SU-DHL-6 (cell line): ENCODE data around the gene KIFC3.

ENCODE experiments used
- CTCF ChIP-seq: fragments of 200-600 bp; sonication (generic); IDR thresholded peaks from one replicate; pipeline ENCODE4 v1.5.1; 2017; ENCODE audit warnings: antibody characterized with exemption, mild to moderate bottlenecking, low read length, moderate library complexity; ENCODE audit not compliant: insufficient read depth, poor library complexity, severe bottlenecking
- EZH2phosphoT487 ChIP-seq: fragments of 200-600 bp; sonication (generic), shearing (Covaris generic); conservative IDR thresholded peaks from 2 replicates; pipeline ENCODE4 v1.6.1; 2018; ENCODE audit warnings: mild to moderate bottlenecking, antibody characterized with exemption, low read length, moderate library complexity, mixed read lengths

GRCh38 chr16:57714047-57714446 lies 88.2 kb downstream of the KIFC3 start:
- TF ChIP-seq CTCF (no peak), EZH2phosphoT487 (no peak)
